IPS DF 6.9 (cell line): ENCODE results near the gene MICAL2.

Source experiments
- DNase-seq: peaks from one replicate; pipeline ENCODE4 v3.0.0-alpha.2; 2013; ENCODE audit warnings: low read depth, low spot score
- H3K27ac ChIP-seq: one replicate; pipeline ENCODE4 v1.5.1; 2013; ENCODE audit warnings: low read length, control low read depth
- H3K27me3 ChIP-seq: 2 replicates; pipeline ENCODE4 v1.6.1; 2013; ENCODE audit warnings: mild to moderate bottlenecking, low read length; ENCODE audit not compliant: control insufficient read depth, insufficient read depth
- H3K36me3 ChIP-seq: 2 replicates; pipeline ENCODE4 v1.6.1; 2013; ENCODE audit warnings: low read length; ENCODE audit not compliant: control insufficient read depth, insufficient read depth
- H3K4me1 ChIP-seq: 2 replicates; pipeline ENCODE4 v1.6.1; 2013; ENCODE audit warnings: low read length; ENCODE audit not compliant: control insufficient read depth, insufficient read depth
- H3K4me3 ChIP-seq: 2 replicates; pipeline ENCODE4 v1.5.1; 2013; ENCODE audit warnings: mild to moderate bottlenecking, low read length
- H3K9me3 ChIP-seq: 2 replicates; pipeline ENCODE4 v1.6.1; 2013; ENCODE audit warnings: low read length, inconsistent platforms; ENCODE audit not compliant: control insufficient read depth, insufficient read depth
- WGBS: extraction: QIAGEN DNeasy Blood & Tissue Kit; methylation state at CpG from one replicate; pipeline ENCODE4 v1.1.7; 2013; ENCODE audit warnings: mixed read lengths, missing lambda C conversion rate; ENCODE audit not compliant: insufficient read length, insufficient coverage; 5-methylcytosine and 5-hydroxymethylcytosine counted together

MICAL2 gene

DNA sequence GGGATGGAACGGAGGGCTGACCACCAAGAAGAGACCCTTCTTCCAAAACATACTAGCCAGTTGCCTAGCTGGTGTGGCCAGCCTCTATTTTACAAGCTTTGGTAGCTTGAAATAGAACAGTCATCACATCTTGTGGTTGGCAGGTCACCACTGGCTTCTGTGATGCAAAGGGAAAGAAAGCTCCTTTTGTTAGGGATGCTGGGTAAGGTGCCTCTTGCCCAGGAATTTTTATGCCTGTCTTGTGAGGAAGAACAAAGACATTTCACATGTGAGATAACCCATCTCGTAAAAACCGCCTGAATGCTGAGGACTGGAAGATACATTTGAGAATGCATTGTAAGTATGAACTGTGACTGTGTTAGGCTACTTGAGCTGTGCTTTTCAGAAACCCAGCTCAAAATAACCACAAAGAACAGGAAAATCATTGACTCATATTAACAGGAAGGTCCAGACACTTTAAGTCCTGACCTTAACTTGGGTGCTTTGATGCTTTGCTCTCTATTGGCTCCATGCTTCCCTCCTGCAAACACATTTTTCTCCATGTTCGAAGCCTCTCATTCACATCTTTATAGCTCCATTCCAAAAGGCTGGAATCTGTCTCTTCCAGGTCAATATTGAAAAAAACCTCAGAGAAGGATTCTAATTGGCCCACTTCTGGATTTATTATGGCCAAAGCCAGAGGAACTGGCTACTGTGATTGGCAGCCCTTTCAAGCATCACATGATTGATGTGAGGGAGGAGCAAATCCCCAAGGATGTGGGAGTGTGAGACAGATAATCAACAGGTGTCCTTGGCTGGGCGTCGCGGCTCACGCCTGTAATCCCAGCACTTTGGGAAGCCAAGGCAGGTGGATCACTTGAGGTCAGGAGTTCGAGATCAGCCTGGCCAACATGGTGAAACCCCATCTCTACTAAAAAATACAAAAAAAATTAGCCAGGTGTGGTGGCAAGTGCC is 53.9 kb downstream of the MICAL2 start:
- Histone ChIP-seq H3K27me3 (no peaks in the 10 kb centered on the region), H3K4me3 (no peak overlapping the region), H3K36me3 (no peaks in the 10 kb centered on the region), H3K27ac (no peak overlapping the region), H3K4me1 (0 out of 2 replicates have a peak, but pooled peaks cover 1% of the 10 kb centered on the region), H3K9me3 (no peaks in the 10 kb centered on the region)
- WGBS, result no CpG with 5 or more reads among the region's 9 CpGs
- DNase-seq, result no peak

DNA sequence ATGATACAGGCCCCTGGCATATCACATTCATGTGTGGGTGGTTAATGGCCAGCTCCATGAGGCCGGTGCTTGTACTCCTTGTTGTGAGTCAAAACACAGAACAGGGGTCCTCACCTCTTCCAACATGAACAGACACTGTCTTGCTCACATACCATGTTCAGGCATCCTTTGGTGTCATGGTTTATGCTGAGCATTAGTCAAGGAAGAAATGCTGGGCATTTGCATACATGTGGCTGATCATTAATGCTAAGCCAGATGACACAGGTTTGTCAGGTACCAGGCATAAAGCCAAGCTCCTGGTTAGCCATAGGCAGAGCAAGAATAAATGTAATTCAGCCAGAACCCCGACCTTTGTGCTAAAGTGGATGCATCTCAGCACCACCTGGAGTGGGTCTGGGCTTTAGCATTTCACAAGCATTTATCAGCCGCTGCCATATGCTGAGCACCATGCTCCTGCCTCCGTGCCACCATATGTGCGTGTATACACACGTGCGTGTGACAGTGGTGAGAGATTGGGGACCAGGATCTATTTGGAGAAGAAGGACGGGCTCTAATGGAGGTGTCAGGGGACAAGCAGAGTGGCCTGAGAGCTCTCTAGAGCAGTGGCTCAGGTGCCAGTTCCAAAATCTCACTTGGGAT is 55.0 kb downstream of the MICAL2 start:
- no peak overlapping the region for H3K27ac ChIP-seq
- no peak overlapping the region for H3K4me3 ChIP-seq
- WGBS, result no CpG with 5 or more reads among the region's 8 CpGs
- H3K27me3 ChIP-seq, result no peaks in the 10 kb centered on the region
- DNase-seq, result no peak
- H3K36me3 ChIP-seq, result no peaks in the 10 kb centered on the region
- H3K4me1 ChIP-seq, result 0 out of 2 replicates have a peak, but pooled peaks cover 1% of the 10 kb centered on the region
- no peaks in the 10 kb centered on the region for H3K9me3 ChIP-seq

DNA sequence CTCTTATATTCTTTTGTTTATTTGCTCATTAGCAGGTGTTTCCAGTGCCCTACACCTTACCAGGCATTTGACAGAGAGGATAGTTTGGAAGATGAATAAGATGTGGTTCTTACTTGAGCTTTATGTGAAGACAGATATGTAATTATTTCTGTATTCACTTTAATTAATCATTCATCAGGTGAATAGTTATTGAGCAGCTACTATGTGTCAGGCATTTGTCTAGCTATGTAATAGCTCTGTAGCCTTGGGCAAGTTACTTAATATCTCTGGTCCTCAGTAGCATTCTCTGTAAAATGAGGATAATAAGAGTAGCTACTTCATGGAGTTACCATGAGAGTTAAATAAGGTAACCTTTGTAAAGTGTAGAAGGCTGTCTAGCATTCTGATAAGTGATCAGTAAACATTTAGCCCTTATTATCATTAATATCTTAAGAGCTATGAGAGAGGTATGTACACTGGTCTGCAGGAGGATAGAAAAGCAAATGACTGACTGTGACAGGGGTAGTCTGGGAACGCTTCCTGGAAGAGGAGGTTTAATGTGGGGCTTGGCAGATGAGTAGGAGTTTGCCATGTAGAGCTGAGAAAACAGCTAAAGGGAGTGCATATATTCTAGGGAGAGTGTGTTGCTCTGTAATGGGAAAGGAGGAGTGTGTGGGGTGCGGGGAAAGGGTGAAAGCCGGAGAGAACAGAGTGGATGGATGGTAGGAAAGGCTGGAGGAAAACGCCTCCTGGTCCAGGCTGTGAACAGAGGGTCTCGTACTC is 56.1 kb downstream of the MICAL2 start:
- 100% methylated on average over 2 of the region's 5 CpGs for WGBS
- H3K27me3 ChIP-seq, result no peaks in the 10 kb centered on the region
- H3K4me1 ChIP-seq, result 0 out of 2 replicates have a peak, but pooled peaks cover 1% of the 10 kb centered on the region
- no peaks in the 10 kb centered on the region for H3K36me3 ChIP-seq
- DNase-seq, result no peak
- no peaks in the 10 kb centered on the region for H3K9me3 ChIP-seq
- H3K4me3 ChIP-seq, result no peak overlapping the region
- H3K27ac ChIP-seq, result no peak overlapping the region

DNA sequence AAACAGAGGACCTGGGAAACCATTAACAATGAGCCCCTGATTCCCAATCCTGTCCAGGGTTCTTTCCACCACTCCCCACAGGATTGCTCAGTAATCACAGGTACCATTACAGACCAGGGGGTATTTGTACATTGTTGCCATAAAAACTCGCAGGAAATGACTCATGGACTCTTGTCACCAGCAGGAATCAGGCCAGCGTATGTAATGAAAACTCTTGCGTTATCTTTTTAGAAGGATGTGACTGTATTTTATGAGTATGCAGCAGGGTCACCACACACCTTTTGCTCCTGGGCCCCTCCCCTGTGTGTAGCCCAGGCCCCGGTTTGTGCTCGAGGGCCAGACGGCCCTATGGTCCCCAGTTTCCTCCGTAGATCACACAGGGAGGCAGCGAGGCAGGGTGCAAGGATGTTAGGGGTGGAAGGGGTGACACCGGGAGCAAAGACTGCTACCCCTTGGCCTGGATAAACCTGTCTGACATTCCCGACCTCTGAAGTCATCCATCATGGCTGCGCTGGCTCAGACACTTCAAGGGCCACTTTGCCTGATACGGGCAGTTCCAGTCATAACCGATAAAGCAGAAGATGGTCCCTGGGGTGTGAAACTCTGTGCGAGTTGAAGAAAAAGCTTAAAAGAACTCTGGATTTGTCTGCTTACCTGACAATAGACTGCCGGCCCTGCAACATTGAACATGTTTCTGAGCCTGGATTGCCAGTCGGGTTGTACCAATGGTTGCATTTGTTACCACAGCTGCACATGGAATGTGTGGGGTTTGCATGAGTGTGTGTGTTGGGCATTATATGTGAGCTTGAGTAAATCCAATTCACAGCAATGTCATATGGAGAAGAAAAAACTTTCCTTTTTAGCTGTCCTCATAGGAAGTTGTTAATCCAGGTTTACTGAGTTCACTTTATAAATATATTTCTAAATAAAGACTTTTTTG is 56.9 kb downstream of the MICAL2 start:
- WGBS, result no CpG with 5 or more reads among the region's 16 CpGs
- Histone ChIP-seq H3K4me3 (no peak overlapping the region), H3K9me3 (no peaks in the 10 kb centered on the region), H3K36me3 (no peaks in the 10 kb centered on the region), H3K27me3 (no peaks in the 10 kb centered on the region), H3K27ac (no peak overlapping the region), H3K4me1 (0 out of 2 replicates have a peak, but pooled peaks cover 1% of the 10 kb centered on the region)
- DNase-seq, result no peak

DNA sequence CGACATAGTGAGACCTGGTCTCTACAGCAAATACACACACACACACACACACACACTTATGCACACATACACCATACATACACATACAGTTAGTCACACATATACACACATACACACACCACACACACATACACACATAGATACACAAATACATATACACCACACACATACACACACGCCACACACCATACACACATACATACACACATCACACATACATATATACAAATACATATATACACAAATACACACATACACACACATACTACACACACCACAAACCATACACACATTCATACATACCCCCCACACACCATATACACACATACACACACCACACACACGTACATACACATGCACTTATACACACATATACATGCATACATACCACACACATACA is 57.7 kb downstream of the MICAL2 start:
- Histone ChIP-seq H3K4me1 (0 out of 2 replicates have a peak, but pooled peaks cover 1% of the 10 kb centered on the region), H3K4me3 (no peak overlapping the region), H3K9me3 (no peaks in the 10 kb centered on the region), H3K36me3 (no peaks in the 10 kb centered on the region), H3K27ac (no peak overlapping the region), H3K27me3 (no peaks in the 10 kb centered on the region)
- WGBS, result 98% methylated on average over 2 of the region's 3 CpGs
- DNase-seq, result no peak

DNA sequence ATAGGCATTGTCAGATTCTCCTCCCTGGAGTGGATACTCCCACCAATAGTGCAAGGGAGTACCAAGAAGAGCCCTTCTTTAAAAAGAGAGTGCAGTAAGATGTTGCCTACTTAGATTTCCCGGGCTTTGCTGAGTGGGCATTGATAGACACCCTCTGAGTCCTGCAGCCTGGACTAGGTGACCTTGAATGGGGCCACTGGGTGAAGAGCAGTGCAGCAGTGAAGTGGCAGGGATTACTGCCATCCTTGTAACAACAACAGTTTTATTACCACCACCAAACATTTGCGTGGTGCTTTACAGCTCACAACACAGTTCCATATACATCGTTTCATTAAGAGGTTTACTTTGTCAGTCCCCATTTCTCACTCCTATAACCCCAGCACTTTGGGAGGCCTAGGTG is 59.4 kb downstream of the MICAL2 start:
- H3K27ac ChIP-seq, result no peak overlapping the region
- no peaks in the 10 kb centered on the region for H3K27me3 ChIP-seq
- H3K4me1 ChIP-seq, result no peaks in the 10 kb centered on the region
- H3K9me3 ChIP-seq, result no peaks in the 10 kb centered on the region
- H3K4me3 ChIP-seq, result no peak overlapping the region
- no peaks in the 10 kb centered on the region for H3K36me3 ChIP-seq
- no peak for DNase-seq
- no CpG with 5 or more reads among the region's 3 CpGs for WGBS

DNA sequence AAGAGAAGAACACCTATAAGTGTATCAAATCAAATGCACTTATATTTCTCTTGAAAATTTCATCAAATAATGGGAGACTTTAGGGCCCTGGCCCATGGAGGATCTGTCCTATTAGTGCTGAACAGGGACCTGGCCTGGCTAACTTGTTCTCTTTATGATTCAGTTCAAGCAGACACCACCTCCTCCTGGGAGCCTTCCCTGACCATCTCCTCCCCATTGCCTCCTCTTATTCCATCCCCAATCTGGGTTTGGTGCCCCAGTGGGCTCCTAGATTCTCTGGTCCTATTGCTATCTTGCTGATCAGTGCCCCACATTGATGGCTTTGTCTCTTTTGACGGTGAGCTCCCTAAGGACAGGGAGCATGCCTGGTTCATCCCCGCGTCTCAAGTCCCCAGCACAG is 60.1 kb downstream of the MICAL2 start:
- DNase-seq, result no peak
- no peak overlapping the region for H3K4me3 ChIP-seq
- whole genome bisulfite sequencing, result no CpG with 5 or more reads among the region's 3 CpGs
- H3K27me3 ChIP-seq, result no peaks in the 10 kb centered on the region
- no peaks in the 10 kb centered on the region for H3K36me3 ChIP-seq
- H3K27ac ChIP-seq, result no peak overlapping the region
- no peaks in the 10 kb centered on the region for H3K4me1 ChIP-seq
- H3K9me3 ChIP-seq, result no peaks in the 10 kb centered on the region

DNA sequence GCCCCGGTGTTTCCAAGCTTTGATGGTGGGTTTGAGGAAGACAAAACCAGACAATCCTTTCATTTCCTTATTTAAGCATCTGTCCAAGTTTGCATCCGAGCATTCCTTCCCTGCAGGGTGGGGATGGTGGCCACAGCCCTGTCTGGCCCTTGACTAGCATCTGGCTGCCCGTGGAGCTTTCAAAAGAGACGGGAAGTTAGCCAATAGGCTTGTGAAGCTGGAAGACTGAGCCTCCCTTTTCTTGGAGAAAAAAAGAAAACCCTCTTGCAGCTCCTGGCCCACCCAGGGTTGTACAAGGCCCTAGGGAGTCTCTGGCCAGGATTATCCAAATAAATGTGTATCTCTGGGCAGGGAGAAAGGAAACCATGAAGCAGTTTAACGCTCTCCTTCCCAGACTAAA is 60.6 kb downstream of the MICAL2 start:
- H3K4me3 ChIP-seq, result no peak overlapping the region
- WGBS, result no CpG with 5 or more reads among the region's 5 CpGs
- H3K9me3 ChIP-seq, result no peaks in the 10 kb centered on the region
- no peaks in the 10 kb centered on the region for H3K36me3 ChIP-seq
- no peak for DNase-seq
- H3K27ac ChIP-seq, result no peak overlapping the region
- H3K4me1 ChIP-seq, result no peaks in the 10 kb centered on the region
- H3K27me3 ChIP-seq, result no peaks in the 10 kb centered on the region

DNA sequence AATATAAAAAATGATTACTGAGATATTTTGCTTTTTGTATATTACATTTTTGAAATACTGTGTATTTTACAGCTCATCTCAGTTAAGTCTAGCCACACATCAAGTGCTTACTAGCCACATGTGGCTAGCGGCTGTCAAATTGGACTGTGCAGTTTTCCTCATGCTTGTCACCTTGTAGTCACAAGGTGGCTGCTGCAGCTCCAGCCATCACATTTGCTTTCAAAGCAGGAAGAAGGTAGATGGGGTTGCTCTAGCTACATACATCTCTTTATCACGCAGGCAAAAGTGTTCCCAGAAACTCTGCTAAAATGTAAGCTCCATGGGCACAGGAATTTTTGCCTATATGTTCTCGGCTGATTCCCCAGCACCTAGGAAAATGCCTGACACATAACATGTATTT is 61.5 kb downstream of the MICAL2 start:
- no peak for DNase-seq
- Histone ChIP-seq H3K9me3 (no peaks in the 10 kb centered on the region), H3K27ac (no peak overlapping the region), H3K4me1 (no peaks in the 10 kb centered on the region), H3K36me3 (no peaks in the 10 kb centered on the region), H3K4me3 (no peak overlapping the region), H3K27me3 (no peaks in the 10 kb centered on the region)
- no CpG with 5 or more reads among the region's 3 CpGs for WGBS
